GM18870 (cell line): ENCODE results near the gene PCDH9.

ENCODE experiments used
- ATAC-seq: cut with Tn5 transposase; IDR thresholded peaks from one replicate; pipeline ENCODE4 v1.9.1; 2021; ENCODE audit warnings: moderate library complexity; ENCODE audit not compliant: unreplicated experiment

PCDH9 gene

DNA sequence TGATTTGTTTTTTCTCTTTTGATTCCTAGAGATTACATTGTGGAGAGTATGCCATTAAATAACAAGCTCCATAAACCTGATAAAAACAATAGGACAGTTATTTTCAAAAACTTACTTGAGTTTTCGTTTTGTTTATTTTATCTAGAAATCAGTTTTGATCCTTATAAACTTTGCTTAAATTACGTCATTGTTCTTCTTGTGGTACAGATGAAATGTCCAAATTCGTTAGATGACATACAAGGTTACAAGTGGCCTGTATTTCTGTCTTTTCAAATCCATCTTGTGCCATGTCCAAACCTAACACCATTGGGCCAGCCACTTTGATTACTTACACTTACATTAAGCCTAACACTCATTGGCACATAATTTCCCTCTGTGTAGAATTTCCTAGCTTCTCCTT, 372.0 kb downstream of the PCDH9 start:
- no peak for ATAC-seq

DNA sequence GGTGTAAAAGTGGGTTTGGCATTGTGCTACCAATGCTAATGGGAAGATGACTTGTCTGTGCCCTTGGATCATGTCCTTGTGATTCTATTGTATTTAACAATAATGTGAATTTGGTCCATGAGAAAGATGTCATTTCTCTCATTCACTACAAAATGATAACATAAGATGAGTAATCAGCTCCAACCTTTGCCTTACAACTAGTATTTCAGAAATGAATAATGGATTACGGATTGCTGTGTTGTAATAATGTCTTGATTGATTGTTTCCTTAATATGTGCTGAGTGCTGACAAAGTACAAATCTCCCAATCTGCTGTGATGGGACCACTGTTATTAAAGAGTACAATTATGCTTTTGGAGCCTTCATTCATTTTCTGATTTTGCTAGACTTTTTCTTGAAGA, 375.0 kb downstream of the PCDH9 start:
- ATAC-seq = no peak

DNA sequence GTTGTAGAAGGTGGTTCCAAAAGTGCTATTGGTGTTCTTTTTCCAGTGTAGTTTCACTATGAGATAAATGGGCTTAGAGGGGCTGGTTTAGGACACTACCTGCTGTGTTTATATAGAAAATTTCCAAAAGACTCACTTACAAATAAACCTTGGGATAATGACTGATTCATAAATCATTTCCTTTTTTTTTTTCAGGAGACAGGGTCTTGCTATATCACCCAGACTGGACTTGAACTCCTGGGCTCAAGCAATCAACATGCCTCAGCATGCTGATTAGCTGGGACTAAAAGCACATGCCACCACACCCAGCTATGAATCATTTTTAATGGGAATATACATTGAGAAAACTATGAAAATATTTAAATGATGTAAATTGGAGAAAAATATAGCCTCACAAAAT, 376.6 kb downstream of the PCDH9 start:
- no peak for ATAC-seq

DNA sequence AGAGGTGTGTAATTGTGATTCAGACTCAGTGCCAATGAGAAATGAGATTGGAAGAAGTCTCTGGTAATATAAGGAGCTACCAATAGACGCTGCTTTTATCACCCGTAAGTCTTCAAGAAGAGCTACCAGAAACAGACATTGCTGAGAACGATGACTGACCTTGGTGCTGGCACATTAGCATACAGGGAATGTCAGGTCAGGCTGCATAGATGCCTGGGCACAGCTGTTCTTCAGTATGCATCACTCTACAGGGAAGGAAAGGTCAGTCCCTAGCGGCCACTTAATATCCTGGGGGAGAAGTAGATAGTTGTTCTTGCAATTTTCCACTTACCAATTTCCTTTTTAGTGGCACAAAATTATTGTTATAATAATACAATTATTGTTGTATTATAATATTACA, 380.4 kb downstream of the PCDH9 start:
- ATAC-seq = no peak

DNA sequence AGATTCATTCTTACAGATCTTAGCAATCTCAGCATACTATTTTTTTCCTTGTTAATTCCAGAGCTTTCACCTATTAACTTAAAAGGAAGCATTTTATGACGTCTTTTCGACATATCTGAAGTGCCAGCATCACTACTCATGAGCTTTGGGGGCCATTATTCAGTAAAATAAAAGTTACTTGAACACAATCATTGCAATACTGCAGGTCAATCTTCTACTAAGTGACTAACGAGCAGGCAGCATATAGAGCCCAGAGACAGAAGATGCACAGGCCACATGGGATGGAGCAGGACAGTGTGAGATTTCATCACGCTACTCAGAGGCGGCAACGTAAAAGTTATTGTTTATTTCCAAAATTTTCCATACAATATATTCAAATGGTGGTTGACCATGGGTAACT, 382.6 kb downstream of the PCDH9 start:
- ATAC-seq = no peak

DNA sequence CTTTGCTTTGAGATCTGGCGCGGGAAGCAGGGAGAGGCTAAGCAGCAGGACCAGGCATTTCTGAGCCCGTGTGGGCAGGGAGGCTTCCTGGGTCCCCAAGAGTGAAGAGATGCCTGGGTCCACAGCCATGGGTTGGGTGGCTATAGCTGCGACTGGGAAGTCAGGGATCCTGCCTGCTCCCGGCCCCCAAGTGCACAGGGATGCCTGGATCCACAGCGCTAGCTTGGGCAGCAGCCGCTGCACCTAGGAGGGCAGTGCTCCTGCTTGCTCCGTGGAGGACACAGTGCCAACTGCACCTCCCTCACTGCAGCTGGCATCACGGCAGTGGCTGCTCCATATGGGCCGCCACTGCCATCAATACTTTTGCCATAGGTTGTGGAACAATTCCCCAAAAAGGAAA, 384.7 kb downstream of the PCDH9 start:
- ATAC-seq = no peak

DNA sequence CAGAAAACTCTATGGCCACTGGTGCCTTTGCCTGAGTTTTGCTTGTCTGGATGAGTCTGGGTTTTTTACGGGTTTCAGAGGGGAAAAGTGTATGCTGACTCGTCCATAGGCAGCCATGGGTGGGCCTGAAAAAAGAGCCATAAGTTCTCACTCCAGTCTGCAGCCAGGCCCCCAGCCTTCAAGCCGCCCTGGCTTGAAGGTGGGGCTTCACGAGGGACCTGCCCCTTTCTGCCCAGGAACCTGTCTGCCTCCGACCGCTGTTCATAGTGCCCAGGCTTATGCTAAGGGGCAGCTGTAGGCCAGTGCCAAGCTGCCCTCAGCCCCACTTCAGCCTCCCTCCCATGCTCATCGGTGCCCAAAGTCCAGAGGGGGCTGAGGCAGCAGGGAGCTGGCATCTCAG, 385.2 kb downstream of the PCDH9 start:
- ATAC-seq = no peak

DNA sequence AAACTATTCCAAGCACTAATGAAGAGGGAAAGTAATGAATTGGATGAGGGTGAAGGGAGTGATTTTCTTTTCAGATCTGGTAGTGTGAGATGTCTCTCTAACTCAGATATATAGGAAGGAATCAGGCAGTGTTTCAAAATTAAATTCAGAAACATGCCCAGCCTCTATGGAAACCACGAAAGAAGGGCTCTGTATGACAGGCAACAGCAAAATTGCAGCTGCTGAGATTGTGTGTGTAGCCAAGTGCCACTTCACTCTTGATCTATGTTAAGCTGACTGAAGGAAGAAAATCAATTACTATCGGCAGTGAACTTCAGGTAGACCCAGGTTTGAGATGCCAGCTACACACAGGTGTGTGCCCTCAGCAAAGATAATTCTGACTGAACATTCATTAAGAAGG, 387.4 kb downstream of the PCDH9 start:
- ATAC-seq = no peak

DNA sequence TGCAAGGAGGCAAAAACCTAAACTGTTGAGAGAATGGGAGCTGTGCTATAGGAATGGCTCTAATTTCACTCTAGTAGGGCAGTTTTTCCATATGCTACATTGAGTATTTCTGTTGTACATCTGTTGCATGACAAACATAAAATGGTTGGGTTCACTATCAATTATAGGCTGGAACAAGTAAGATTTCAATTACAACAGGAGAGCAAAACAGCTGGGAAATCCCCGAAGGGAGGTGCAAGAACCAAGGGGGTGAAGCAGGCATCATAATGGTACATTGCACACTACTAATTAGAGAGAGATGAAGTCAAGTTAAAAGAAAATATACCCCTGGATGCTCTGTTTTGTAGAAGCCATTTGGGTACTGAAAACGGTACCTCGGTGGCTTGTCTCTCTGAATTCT, 389.5 kb downstream of the PCDH9 start:
- no peak for ATAC-seq

DNA sequence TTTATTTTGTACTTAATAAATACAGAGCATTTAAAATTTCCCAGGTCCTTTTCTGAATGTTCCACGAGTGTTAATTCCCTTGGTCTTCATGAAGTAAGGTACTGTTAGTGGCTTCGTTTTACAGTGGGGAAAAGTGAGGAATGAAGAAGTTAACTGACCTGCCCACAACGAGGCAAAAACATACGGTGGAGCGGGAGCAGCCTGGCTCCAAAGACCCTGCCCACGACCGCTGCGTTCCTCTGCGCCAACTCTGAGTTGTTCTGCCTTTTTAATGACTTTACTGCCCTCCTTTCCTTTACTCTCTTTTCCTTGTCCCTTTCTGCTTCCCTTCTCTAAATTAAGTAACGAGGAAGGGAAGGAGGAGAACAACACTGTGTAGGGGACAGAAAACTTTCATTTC, 392.9 kb downstream of the PCDH9 start:
- no peak for ATAC-seq

DNA sequence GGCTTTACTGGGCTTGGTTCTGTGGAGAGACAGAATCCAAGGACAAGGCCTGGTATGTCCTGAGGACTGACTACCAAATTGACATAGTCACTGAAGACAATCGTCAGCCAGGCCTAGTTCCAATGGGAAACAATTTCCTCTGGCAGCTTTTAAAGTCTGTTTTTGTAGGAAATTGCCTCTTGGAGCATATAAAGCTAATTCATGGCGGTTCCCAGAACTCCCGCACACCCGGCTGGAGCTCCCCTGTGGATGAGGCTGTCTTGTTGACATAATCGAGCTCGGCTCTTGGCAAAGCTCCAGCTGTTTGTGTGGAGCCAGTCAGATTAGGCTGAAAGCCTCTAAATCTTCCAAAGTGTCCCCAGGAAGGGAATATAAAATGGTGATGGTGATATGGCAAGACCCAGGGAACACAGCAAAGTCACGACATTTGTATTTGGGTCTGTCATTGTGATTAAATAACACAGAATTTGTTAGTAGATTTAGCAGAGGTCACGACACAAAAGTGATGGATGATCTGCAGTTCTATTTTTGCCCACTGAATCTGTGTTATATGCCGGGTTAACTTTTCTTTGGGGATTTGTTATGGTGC, 395.0 kb downstream of the PCDH9 start:
- no peak for ATAC-seq

DNA sequence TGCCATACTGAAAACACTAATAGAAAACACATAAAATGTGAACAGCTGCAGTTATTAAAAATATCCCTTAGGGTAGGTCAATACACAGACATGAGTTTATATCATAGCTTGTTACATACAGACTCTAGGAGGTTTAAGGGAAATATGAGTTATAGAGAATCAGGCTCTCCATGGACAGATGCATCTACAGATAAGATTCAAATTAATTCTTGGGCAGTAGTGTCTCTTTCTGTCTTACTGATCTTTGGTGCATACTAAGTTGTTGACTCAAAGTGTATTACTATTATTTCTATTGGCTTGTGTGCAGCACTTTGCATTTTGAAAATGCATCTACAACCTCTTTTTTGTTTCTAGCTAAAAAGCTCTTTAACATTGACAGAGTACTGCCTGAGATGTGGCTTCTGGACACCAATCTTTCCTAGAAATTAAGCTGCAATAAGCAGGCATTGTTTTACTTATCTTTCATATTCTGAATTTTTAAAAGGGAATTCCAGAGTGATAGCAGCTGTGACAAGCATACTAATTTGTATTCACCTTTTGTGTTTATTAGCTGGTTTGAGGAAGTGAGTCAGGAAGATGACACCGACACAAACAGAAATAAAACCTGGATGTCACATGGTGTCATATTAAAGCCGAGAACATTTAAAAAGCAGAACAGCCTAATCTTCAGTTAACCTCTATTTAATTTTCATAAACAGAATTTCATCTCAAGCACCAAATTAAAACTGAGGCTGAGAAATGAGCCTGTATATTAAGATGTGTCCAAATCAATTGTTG, 399.0 kb downstream of the PCDH9 start:
- no peak for ATAC-seq

DNA sequence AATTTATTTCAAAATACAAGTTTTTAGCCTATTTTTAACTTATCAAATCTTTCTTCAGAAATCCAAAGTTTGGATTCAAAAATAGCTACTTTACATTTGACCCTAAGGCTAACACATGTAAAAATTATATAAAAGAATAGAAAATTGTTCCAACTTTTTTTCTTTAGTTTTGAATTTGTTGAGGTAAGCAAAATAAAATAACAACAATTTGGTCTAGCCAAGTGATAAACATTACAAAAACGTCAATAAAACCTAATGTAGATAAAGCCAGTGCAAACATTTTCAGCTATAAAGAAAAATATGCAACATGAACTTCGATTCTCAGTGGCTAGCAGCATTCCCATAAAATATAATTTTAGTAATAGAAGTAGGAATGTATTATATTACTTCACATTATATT, 400.3 kb downstream of the PCDH9 start:
- no peak for ATAC-seq

DNA sequence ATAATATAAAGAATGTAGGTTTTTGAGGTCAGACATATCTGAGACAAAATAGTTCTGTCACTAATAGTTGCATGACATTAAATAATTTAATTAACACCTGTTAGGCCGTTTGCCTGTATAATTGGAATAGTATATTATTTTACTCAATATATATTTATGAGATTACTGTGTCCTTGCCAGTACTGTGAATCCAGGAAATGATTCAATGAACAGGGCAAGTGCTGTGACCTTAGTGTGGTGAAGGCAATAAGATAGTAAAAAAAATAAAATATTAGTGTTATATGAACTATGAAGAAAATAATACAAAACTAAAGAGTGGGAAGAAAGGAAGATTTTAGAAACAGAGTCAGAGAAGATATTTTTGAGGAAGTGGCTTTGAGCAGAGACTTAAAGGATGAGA, 403.7 kb downstream of the PCDH9 start:
- no peak for ATAC-seq

DNA sequence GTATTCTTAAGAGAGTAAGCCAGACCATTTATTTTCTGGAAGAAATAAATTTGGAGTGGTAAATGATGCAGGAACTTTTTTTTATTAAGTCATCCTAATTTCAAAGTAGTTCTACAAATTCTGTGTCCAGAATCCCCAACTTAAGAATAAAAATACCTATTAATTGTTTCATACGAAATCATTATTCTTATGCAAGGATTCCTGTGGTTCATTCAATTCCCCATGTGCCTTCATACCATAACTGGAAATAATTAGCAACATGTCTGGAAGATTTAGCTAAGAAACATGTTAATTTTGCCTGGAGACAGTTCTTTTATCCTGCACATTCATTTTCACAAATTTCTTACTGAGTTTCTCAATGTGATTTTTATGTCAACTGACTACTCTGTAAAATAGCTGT, 408.6 kb downstream of the PCDH9 start:
- no peak for ATAC-seq

DNA sequence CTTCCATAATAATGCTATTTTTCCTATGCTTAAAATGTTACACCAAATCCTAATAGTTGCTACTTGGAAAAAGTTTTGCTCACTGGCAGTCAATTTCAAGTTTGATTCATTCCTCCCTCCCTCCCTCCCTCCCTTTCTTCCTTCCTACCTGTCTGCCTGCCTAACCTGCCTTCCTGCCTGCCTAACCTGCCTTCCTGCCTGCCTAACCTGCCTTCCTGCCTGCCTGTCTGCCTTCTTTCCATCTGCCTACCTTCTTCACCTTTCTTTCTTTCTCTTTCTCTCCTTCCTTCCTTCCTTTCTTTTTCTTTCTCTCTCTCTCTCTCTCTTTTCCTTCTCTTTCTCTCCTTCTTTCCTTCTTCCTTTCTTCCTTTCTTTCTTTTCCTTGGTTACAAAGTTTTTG, 418.7 kb downstream of the PCDH9 start:
- ATAC-seq = no peak

DNA sequence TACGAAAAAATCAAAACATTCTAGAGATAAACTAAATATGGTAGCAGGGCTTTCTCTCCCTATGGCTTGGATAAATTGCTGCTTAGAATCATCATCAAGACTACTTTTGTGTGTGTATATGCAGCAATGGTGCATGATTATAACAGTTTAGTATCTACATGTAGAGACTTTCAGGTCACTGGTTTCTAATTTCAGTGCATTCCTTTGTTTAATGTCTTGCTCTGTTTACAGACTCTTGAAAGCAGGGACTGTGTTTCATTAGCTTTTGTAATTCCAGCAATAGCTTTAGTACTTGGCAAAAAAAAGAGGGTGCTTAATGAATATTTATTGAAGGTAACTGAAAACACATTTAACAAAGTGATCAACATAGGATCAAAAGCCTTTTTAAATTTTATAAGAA, 420.7 kb downstream of the PCDH9 start:
- ATAC-seq = no peak

DNA sequence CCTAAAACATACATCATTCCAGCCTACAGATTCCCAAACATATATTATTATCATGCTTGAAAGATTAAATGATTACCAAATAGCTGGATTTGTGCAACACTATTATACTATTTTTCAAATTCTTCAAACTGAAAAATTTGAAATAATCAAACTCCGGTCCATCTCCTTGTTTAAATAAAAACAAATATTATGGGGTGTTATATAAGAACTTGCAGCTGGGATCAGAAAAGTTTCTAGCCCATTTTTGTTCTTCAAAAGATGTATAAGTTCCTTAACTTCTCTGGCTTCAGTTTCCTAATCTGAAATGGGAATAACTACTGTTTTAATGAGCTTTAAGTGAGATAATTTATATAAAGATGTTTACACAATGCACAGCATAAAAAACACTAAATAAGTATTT, 422.9 kb downstream of the PCDH9 start:
- no peak for ATAC-seq

DNA sequence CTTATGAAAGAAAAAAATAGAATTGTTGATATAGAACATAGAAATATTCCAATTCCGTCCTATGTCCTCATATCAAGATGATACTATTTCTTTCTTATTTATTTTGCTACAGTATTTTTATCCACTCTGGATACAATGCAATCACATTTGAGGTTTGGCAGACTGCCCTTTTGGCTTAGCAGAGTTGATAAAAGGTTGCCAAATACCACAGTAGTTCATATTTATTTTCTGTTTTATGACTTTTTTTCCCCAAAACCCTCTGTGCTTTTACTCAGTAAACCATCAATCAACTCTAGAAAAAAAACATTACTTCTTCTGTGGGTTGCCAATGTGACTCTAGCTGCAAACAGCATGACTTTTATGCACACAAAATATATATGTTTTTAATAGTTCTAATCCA, 424.5 kb downstream of the PCDH9 start:
- no peak for ATAC-seq

DNA sequence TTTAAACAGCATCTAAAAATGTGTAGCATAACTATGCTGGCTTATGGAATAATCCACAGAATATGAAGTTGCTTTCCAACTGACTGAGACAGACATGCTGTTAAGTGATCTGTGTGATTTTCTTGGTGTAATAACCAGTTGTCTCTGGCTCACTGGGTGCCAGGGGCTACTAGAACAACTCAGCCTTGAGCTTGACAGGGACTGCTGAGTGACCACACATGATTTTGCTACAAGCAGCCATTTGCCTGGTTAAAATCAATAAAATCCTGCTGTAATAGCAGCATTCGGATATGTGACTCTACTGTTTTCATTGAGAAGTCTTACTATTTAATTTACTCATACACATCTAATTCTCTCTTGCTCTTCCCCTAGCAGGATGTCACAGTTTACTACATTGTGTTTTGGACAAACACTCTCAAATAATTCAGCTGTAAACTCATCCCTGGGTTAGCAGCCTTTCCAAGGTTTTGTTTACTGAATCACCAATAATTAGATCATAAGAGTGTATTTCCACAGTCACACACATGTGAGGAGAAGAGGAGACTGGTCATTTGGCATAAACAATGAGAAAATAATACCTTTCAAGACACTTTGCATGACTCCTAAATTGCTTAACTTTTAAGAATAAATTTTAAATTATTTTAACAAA, 426.2 kb downstream of the PCDH9 start:
- no peak for ATAC-seq

DNA sequence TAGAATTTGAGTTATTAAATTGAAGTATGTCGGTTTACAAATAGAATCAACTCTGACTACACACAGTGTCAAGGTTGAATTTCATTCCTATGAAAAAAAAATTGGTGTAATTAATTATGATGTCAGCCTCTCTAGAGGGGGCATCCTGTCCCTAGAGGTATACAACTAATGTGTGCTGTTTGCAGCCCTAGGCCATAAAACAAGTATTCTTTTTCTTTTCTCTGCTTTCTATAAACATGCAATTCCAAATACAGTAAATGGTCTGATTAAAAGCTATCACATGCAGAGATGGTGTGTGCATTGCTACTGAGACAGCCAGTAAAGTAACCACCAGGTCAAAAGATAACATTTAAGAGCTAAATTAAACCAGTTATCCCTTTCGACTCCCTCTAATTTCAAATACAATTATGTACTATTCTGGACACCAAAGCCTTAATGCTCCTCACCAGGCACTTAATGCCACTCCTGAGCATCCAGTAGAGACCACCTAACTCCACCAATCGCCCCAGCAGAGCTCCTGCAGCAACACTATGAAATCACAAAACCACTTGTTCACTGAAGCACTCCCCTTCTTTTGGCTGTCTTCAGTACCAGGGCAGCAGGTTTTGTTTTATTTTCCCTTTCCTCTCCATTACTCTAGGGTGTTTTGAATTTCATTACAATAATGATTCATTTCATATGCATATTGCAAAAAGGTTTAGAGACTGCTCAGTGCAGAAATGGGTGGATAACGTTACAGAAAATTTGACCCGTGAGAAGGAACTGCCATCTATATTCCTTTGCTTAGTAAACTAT, 426.9 kb downstream of the PCDH9 start:
- ATAC-seq = no peak

DNA sequence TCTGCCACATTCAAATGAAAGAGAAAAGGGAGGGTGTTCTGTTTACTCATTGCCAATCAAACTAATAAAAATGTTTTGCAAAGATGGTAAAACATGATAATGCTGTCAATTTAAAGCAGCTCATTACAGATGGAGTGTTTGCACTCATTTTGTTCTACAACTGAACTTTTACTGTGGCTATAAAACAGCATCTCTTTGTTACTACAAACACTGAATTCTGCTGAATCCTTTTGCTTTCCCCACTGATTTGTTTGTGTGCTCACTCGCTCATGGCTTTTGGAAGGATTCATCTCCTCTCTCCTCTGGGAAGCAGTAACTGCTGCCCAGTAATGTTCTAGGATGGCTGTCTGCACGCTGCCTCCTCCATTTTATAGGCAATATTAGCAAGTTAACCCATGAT, 434.5 kb downstream of the PCDH9 start:
- ATAC-seq = no peak
